Measurements from ENCODE around the gene PLA2G4B. TPM values are rescaled to one million over a fixed set of nuclear protein-coding genes. Genes with fewer than 3 reads are reported as not detected.

Gene PLA2G4B
- total RNA-seq, 3 donors from 2014 or later (not counting 1 experiment from before 2014, with no cell fraction given): 15.2 to 17.5 (median 17.4) TPM

DNA sequence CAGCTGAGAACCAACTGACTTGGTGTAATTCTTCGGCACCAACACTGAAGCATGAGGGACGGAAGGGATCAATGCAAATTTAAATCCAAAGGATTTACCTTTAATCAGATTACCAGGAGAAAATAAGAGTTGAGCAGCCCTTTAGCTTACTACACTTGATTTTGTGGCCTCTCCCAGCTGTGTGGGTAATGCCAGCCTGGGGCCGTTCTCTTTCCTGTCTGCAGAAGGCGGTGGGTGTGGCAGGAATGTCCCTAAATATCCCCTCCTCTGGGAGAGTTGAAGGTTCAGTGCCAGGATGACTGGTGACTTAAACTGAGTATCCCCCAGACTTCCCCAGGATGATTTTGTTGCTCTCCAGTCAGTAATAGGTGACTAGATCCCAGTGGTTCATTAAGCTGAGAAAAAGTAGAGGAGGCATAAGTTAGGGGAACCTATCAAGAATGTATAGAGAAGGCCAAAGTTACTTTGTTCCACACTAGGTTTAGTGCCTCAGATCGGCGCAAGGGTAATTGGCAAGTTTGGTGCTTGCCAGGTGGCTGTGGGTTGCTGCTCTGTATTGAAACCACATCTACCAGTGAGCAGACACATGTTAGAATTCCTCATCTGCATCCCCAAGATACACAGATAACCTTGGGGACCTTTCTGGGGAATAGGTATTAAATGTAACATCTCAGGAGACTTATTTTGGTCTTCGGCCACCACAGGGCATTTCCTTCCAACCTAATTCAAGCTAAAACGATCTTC is 41.3 kb upstream of the PLA2G4B start:
- Mint-ChIP-seq H3K9me3 (no peaks in the 10 kb centered on the region), H3K27ac (no peak overlapping the region)

DNA sequence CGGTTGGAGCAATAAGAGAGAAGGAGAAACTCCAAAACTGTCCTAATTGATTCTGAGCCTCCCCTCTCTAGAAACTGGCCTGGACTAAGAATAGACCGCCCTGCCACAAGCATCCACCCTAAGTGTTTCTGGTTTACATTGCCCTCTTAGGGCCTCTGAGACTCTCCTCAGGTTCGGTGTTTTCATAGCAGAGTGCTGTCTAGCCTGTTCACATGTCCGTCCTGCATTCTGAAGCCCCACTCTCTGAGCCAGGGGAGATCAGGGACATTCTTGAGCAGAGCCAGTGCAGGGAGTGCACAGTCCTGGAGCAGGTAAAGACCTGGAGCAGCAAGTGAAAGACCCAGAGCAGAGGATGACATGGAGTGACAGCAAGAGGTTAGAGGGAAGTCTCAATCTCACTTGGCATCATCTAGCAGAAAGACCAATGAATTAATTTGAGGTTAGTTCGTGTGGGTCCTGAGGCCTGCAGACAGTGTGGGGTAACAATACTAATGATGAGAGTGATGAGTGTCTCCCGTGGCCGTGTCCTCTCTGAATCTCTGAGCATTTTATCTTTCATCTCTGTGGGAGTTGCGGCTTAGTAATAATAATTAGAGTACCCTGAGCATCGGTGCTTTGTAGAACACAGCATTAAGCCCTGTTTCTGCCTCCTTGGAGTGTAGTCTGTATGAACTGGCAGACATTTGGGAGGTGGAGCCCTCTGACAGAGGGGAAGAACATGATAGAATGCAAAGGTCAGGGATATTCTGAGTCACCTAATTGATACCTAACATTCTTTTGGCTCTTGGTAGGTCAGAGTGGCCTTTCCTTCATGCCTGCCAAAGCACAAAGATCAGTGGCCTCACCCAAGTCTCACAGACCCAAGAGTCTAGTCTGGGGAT is 39.8 kb upstream of the PLA2G4B start:
- Histone ChIP-seq H3K4me3 (ENCODE audit: low read length) (no peak overlapping the region), H3K4me1 (ENCODE audit: control insufficient read depth, insufficient read depth, low read length) (no peaks in the 10 kb centered on the region), H3K36me3 (ENCODE audit: control insufficient read depth, insufficient read depth, low read length) (peaks cover 6% of the 10 kb centered on the region), H3K9me3 (ENCODE audit: control insufficient read depth, insufficient read depth, low read length) (no peaks in the 10 kb centered on the region), H3K27me3 (ENCODE audit: control insufficient read depth, insufficient read depth, low read length) (no peaks in the 10 kb centered on the region), H3K27ac (ENCODE audit: low read length) (no peak overlapping the region)
- WGBS (ENCODE audit: insufficient coverage): 82% methylated on average over 8 of the region's 9 CpGs
- H3K27ac Mint-ChIP-seq: no peak overlapping the region
- peaks cover 10 to 18% of the 10 kb centered on the region in 2 donors for H3K4me1 Mint-ChIP-seq
- intact Hi-C loops (cut with micrococcal nuclease): no loop called here
- no peak for DNase-seq
- H3K4me3 Mint-ChIP-seq: no peak overlapping the region
- TF ChIP-seq, protein P1, sequence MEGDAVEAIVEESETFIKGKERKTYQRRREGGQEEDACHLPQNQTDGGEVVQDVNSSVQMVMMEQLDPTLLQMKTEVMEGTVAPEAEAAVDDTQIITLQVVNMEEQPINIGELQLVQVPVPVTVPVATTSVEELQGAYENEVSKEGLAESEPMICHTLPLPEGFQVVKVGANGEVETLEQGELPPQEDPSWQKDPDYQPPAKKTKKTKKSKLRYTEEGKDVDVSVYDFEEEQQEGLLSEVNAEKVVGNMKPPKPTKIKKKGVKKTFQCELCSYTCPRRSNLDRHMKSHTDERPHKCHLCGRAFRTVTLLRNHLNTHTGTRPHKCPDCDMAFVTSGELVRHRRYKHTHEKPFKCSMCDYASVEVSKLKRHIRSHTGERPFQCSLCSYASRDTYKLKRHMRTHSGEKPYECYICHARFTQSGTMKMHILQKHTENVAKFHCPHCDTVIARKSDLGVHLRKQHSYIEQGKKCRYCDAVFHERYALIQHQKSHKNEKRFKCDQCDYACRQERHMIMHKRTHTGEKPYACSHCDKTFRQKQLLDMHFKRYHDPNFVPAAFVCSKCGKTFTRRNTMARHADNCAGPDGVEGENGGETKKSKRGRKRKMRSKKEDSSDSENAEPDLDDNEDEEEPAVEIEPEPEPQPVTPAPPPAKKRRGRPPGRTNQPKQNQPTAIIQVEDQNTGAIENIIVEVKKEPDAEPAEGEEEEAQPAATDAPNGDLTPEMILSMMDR (IDR thresholded peaks at IDR 0.05): no peak
- no peak for ATAC-seq
- no peaks in the 10 kb centered on the region for H3K27me3 Mint-ChIP-seq (ENCODE audit: low read depth in 2 of 2)
- no peaks in the 10 kb centered on the region for H3K9me3 Mint-ChIP-seq
- H3K36me3 Mint-ChIP-seq: no peaks in the 10 kb centered on the region

More for the DNA sequence above, 41.3 kb upstream of the PLA2G4B start:
- intact Hi-C loops (cut with micrococcal nuclease): no loop called here
- Histone ChIP-seq H3K9me3 (ENCODE audit: control insufficient read depth, insufficient read depth, low read length) (no peaks in the 10 kb centered on the region), H3K27me3 (ENCODE audit: control insufficient read depth, insufficient read depth, low read length) (no peaks in the 10 kb centered on the region), H3K4me1 (ENCODE audit: control insufficient read depth, insufficient read depth, low read length) (no peaks in the 10 kb centered on the region), H3K36me3 (ENCODE audit: control insufficient read depth, insufficient read depth, low read length) (peaks cover 6% of the 10 kb centered on the region), H3K27ac (ENCODE audit: low read length) (no peak overlapping the region), H3K4me3 (ENCODE audit: low read length) (no peak overlapping the region)
- WGBS (ENCODE audit: insufficient coverage): 84% methylated on average over 8 of the region's 8 CpGs
- DNase-seq (no peak), ATAC-seq (no peak)
- peaks cover 12 to 20% of the 10 kb centered on the region in 2 donors for H3K4me1 Mint-ChIP-seq
- H3K27me3 Mint-ChIP-seq (ENCODE audit: low read depth in 2 of 2): no peaks in the 10 kb centered on the region
- TF ChIP-seq, protein P1 (IDR thresholded peaks at IDR 0.05): no peak
- H3K4me3 Mint-ChIP-seq: no peak overlapping the region
- H3K36me3 Mint-ChIP-seq: no peaks in the 10 kb centered on the region

DNA sequence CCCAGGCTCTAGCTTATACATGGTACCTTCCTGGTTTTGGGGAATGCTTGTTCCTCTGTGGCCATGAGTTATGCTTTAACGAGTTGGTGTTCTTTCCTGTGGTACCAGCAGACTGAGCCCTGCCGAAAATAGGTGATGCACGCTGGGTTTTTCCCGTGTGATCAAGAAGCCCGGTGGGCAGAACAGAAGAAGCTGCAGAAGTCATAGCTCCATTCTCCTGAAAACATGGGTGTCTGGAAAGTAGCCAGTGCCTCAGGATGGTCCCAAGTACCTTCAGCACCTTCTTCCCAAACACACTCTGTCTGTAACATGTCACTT is 39.2 kb upstream of the PLA2G4B start:
- 69% methylated on average over 5 of the region's 5 CpGs for WGBS (ENCODE audit: insufficient coverage)
- no peak for ATAC-seq
- intact Hi-C loops (cut with micrococcal nuclease): no loop called here
- Histone ChIP-seq H3K9me3 (ENCODE audit: control insufficient read depth, insufficient read depth, low read length) (no peaks in the 10 kb centered on the region), H3K27me3 (ENCODE audit: control insufficient read depth, insufficient read depth, low read length) (no peaks in the 10 kb centered on the region), H3K4me1 (ENCODE audit: control insufficient read depth, insufficient read depth, low read length) (no peaks in the 10 kb centered on the region), H3K27ac (ENCODE audit: low read length) (no peak overlapping the region), H3K4me3 (ENCODE audit: low read length) (no peak overlapping the region), H3K36me3 (ENCODE audit: control insufficient read depth, insufficient read depth, low read length) (peaks cover 6% of the 10 kb centered on the region)
- no peaks in the 10 kb centered on the region for H3K9me3 Mint-ChIP-seq
- no peaks in the 10 kb centered on the region for H3K27me3 Mint-ChIP-seq (ENCODE audit: low read depth in 2 of 2)
- no peaks in the 10 kb centered on the region for H3K36me3 Mint-ChIP-seq
- H3K4me1 Mint-ChIP-seq: peaks cover 13 to 19% of the 10 kb centered on the region in 2 donors
- no peak for DNase-seq
- no peak overlapping the region for H3K4me3 Mint-ChIP-seq
- H3K27ac Mint-ChIP-seq: no peak overlapping the region
- TF ChIP-seq, protein P1 (IDR thresholded peaks at IDR 0.05): no peak
